Fibroblast of mammary gland (primary cell): Measurements from ENCODE around the gene PSD2.
A peak's percentile ranks its signal among the peaks of the same experiment; 100 is the strongest.

Experiments
- DNase-seq: peaks from one replicate; pipeline ENCODE4 v3.0.0-alpha.2; 2010; ENCODE audit warnings: low read depth
- H3K4me3 ChIP-seq: 2 replicates; pipeline ENCODE4 v1.5.1; 2011; ENCODE audit warnings: low read depth, mild to moderate bottlenecking, low read length, moderate library complexity; ENCODE audit not compliant: control insufficient read depth
- TF ChIP-seq, protein P1 (sequence below): conservative IDR thresholded peaks from 2 replicates; pipeline ENCODE4 v1.5.1; 2011; ENCODE audit warnings: low read depth, low read length, inconsistent platforms; ENCODE audit not compliant: control insufficient read depth, insufficient read depth

The PSD2 gene

DNA sequence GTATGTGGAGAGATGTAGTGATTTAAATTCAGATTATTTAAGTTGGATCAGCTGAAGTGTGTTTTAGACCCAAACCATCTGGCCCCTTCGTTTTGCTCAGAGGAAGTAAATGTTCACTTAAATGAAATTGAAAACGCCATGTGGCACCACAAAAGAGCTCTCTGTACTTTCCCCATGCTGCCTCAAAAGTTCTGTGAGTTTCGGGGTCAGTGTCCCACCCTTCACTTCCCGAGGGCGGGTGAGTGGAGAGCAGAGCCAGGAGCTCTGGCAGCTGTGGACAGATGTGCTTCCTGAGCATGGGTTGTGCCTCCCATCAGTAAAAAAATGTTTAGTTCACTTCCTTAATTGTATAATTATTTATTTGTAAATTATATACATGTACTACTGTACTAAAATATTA is 48.4 kb downstream of the PSD2 start:
- TF ChIP-seq, protein P1, sequence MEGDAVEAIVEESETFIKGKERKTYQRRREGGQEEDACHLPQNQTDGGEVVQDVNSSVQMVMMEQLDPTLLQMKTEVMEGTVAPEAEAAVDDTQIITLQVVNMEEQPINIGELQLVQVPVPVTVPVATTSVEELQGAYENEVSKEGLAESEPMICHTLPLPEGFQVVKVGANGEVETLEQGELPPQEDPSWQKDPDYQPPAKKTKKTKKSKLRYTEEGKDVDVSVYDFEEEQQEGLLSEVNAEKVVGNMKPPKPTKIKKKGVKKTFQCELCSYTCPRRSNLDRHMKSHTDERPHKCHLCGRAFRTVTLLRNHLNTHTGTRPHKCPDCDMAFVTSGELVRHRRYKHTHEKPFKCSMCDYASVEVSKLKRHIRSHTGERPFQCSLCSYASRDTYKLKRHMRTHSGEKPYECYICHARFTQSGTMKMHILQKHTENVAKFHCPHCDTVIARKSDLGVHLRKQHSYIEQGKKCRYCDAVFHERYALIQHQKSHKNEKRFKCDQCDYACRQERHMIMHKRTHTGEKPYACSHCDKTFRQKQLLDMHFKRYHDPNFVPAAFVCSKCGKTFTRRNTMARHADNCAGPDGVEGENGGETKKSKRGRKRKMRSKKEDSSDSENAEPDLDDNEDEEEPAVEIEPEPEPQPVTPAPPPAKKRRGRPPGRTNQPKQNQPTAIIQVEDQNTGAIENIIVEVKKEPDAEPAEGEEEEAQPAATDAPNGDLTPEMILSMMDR: no peak
- DNase-seq: no peak
- no peak overlapping the region for H3K4me3 ChIP-seq

DNA sequence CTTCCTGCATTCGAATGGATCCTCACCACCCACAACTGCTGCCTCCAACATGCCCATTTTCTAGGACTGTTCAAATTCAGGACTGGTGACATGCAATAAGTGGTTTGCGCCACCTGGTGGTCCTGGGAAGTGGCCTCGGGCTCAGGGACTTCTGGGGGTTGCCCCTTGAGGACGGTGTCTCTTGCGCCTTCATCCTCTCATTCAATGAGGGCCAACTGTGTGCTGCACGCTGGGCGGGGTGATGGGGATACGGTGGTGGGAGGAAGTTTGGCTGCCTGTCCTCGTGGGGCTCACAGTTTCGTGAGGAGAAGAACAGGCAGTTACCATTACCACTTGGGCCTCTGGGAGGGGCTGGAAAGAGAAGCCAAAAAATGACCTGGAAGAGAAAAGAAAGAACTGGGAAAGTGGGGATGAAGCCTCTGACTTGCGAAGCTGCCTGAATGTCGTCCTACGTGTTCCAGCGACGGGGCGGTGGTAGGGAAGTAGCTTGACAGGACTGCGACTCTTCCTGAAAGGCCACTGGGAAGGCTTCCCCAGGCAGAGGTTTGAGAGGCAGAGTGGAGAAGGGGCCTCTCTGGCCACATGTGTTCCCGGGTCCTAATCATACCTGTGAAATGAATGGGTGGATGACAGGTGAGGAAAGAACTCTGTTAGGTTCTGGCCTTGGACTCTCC is 49.0 kb downstream of the PSD2 start:
- TF ChIP-seq, protein P1: peak; percentile 89
- no peak overlapping the region for H3K4me3 ChIP-seq
- peak; percentile 67 for DNase-seq

DNA sequence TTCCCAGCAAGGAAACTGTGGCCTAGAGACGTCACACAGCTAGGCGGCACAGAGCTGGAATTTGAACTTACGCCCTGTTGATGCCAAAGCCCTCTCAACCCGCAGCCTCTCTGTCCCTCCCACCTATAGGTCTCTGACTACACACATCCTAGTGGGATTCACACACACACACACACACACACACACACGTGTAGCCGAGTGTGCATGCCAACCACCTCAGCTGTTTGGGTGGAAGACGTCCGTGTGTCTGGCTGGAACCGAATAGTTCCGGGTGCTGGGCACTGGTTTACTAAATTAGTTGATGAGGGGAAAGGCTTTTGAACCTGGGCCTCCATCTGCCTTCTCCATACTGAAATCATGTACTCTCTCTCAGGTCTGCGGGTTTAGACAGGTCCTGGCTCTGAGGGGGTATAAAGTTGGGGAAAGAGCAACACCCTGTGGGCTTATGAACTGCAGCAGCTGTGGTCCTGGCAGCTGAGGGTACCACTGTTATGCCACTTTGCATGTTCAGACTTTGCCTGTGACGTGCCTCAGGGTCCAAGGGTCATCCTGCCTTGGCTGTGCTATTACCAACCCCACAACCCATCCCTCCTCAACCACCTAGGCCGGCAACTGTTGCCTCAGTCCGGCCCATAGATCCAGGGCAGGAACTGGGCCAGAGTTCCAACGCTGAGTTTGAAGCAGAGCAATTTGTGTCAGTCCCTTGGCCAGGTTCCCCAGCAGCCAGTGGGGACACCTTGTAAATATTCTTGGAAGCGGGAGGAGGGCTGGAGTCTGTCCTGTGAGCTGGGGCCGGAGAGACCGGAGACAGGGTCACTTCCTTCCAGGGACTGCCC is 50.5 kb downstream of the PSD2 start:
- H3K4me3 ChIP-seq: no peak overlapping the region
- DNase-seq: no peak
- TF ChIP-seq, protein P1: no peak

DNA sequence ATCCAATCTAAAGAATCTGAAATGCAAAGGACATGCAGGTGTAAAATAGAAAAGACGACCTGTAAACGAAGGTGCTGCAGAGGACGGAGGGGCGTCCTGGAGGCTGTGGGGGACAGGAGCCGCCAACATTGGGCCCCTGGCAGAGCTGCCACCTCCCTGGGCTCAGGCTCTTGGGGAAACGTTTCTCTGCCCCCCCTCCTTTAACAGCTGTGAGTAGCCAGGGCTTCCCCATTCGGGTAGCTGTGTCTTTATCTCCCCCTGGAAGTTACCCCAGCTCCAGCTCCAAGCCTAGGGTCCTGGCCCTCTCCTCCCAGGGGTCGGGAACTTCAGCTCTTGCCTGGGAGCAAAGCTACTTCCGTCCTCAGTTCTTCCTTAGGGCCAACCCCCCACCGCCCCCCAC is 51.5 kb downstream of the PSD2 start:
- TF ChIP-seq, protein P1: no peak
- no peak overlapping the region for H3K4me3 ChIP-seq
- DNase-seq: no peak

DNA sequence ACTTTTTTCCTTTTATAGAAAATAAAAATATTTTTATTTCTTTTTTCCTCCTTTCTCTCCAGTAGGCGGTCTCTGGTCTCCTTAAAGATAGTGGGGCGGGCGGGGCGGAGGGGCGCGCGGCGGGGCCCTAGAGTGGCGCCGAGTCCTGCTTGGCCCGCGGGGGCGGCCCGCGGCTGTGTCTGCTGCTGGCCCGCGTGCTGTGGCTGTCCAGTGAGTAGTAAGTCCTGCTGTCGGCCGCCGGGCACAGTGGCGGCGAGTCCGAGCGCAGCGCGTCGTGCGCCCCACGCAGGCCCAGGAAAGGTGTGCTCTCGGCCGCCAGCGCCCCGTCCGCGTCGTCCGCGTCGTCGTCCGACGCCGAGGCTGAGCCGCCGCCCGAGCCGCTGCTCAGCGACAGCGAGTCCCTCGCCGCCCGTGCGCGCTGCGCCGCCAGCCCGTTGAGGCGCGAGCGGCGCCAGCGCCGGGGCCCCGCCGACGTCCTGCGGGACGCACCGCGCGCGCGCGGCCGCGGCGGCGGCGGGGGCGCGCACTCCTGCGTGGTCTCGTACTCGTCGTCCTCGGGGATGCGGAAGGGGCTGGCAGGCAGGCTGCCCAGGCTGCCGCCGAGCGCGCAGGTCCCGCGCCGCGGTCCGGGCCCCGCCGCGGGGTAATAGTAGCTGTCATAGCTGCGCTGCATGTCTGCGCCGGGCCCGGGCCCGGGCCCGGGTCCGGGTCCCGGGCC is 52.3 kb downstream of the PSD2 start:
- TF ChIP-seq, protein P1: no peak

DNA sequence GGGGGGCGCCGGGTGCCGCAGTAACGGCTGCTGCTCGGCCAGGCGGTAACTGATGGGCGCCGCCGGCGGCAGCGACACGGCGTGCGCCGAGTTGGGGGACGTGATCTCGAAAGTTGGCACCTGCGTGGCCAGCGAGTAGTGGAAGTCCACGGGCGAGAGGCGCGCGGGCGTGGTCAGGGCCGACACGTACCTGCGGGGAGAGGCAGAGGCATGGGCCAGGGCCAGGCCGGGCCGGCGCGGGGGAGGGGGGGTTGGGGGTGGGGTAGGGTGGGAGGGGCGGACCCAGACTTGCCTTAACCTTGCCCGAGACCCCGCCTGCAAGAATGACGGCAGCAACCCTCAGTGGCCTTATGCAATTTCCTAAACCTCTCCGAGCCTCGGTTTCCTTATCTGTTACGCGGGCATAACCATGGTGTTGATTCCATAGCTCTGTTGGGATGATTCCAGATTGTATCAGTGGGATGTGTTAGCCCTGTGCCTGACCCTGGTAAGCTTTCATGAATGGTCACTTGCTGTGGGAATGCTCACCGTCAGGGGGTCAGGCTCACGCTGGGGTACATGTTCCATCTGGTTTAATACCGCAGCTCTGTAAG is 53.0 kb downstream of the PSD2 start:
- TF ChIP-seq, protein P1: no peak
- DNase-seq: no peak
- no peak overlapping the region for H3K4me3 ChIP-seq

More for the DNA sequence above, 52.3 kb downstream of the PSD2 start:
- DNase-seq: no peak
- no peak overlapping the region for H3K4me3 ChIP-seq
